ENCODE measurements around the gene PRDM16. TPM values are rescaled to one million over a fixed set of nuclear protein-coding genes. Genes with fewer than 3 reads are reported as not detected.

The PRDM16 gene
- total and polyA plus RNA-seq, 2 experiments from 2014 or later, result 41.8 to 55.8 TPM

DNA sequence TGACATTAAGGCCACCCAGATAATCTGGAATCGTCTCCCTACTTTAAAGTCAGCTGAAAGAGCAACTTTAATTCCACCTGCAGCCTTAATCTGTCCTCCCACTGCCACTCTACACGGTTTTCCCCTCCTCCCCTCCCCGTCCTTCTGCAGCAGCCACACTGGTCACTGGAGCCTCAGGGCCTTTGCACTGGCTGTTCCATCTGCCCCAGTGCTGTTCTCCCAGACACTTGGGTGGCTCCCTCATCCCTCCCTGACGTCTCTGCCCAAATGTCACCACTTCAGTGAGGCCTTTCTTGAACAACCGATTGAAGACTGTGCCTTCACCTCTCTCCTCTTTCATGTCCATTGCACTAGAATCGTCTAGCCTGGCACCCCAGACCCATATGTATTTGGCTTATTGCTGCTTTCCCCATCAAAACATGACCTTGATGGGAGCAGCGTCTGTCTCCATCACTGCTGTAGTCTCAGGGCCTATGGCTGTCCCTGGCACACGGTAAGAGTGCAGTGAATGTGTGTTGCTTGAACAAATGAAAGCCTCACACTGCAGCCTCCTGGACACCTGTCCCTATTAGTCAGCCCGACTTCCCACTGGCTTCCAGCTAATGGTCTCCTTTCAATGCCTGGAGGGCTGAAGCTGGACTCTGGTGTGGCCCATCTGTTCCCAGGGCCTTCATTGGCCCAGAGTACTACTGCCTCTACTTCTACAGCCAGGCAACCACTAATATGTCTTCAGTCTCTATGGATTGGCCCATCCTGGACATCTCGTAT lies 10.6 kb upstream of the PRDM16 start:
- Histone ChIP-seq H3K4me3 (no peak overlapping the region), H3K27ac (no peak overlapping the region), H3K4me1 (ENCODE audit: low read depth) (peaks cover 14% of the 10 kb centered on the region), H3K27me3 (peaks cover 43% of the 10 kb centered on the region), H3K9me3 (ENCODE audit: low read depth) (no peaks in the 10 kb centered on the region), H3K36me3 (no peaks in the 10 kb centered on the region)
- DNase-seq (ENCODE audit: low read depth in 1 of 2, low spot score in 1 of 2), result no peak
- TF ChIP-seq, protein P1, sequence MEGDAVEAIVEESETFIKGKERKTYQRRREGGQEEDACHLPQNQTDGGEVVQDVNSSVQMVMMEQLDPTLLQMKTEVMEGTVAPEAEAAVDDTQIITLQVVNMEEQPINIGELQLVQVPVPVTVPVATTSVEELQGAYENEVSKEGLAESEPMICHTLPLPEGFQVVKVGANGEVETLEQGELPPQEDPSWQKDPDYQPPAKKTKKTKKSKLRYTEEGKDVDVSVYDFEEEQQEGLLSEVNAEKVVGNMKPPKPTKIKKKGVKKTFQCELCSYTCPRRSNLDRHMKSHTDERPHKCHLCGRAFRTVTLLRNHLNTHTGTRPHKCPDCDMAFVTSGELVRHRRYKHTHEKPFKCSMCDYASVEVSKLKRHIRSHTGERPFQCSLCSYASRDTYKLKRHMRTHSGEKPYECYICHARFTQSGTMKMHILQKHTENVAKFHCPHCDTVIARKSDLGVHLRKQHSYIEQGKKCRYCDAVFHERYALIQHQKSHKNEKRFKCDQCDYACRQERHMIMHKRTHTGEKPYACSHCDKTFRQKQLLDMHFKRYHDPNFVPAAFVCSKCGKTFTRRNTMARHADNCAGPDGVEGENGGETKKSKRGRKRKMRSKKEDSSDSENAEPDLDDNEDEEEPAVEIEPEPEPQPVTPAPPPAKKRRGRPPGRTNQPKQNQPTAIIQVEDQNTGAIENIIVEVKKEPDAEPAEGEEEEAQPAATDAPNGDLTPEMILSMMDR (IDR thresholded peaks at IDR 0.05; ENCODE audit: low read depth, low read length), result no peak

DNA sequence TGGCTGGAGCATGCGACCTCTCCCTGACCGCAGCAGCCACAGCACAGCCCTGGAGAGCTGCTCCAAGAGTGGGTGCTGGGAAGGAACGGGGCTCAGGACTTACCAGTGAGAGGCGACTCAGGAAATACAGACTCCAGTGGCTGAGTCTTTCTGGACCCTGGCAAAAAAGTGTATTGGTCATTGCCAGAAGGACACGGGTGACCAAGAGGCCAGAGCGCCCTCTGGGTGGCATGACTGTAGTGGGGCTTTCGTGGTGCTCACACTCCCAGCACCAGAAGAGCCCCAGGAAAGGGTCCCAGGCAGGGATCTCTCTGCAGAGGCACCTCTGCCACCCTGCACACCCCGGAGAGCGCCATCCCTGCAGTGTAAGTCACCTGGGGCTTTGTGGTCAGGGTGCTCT lies 8.9 kb upstream of the PRDM16 start:
- Histone ChIP-seq H3K4me1 (ENCODE audit: low read depth) (peaks cover 26% of the 10 kb centered on the region), H3K9me3 (ENCODE audit: low read depth) (no peaks in the 10 kb centered on the region), H3K27me3 (peaks cover 59% of the 10 kb centered on the region), H3K4me3 (no peak overlapping the region), H3K36me3 (no peaks in the 10 kb centered on the region), H3K27ac (no peak overlapping the region)
- TF ChIP-seq, protein P1 (IDR thresholded peaks at IDR 0.05; ENCODE audit: low read depth, low read length), result no peak
- no peak for DNase-seq (ENCODE audit: low read depth in 1 of 2, low spot score in 1 of 2)

DNA sequence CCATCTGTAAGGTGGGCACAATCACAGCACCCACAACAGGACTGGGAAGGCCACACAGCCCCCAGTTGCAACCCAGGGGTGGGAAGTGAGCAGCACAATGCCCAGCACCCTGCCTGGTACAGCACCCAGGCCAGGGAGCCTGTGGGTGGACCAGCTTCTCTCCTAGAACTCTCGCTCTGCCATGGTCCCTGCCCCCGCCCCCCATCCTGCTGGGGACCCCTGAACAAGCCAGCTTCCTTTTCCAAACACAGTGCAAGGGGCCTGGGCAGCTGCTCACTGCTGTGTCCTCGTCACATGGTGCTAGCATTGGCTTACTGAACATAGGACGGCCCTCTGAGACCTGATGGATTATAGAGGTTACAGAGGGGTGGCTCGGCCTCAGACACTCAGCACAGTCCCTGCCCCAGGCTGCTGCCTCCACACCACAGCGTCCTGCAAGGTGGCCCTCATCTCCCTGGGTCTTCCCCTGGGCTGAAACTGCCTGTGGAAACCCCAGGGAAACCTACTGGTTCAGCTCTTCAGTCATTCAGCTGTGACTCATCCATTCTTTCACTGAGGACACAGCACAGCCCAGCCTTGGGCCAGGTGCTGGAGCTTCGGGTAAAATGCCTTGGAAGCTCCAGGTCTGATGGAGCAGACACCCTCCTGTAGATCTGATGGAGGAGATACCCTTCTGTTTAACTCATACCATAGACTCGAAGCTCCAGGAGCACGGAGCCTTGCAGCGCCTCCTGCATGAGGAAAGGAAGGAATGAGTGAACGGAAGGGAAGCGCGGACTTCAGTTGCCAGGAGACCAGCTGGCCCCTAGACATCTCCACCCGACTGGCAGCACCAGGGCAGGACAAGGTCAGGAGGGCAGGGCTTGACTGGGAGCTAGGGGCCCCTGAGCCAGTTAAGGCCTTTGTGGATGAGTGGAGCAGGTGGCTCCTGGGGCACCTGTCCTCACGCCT lies 8.1 kb upstream of the PRDM16 start:
- no peak for DNase-seq (ENCODE audit: low read depth in 1 of 2, low spot score in 1 of 2)
- TF ChIP-seq, protein P1 (IDR thresholded peaks at IDR 0.05; ENCODE audit: low read depth, low read length), result no peak
- H3K4me3 ChIP-seq, result no peak overlapping the region
- peaks cover 67% of the 10 kb centered on the region for H3K27me3 ChIP-seq
- no peaks in the 10 kb centered on the region for H3K9me3 ChIP-seq (ENCODE audit: low read depth)
- H3K36me3 ChIP-seq, result no peaks in the 10 kb centered on the region
- peaks cover 26% of the 10 kb centered on the region for H3K4me1 ChIP-seq (ENCODE audit: low read depth)
- H3K27ac ChIP-seq, result no peak overlapping the region

DNA sequence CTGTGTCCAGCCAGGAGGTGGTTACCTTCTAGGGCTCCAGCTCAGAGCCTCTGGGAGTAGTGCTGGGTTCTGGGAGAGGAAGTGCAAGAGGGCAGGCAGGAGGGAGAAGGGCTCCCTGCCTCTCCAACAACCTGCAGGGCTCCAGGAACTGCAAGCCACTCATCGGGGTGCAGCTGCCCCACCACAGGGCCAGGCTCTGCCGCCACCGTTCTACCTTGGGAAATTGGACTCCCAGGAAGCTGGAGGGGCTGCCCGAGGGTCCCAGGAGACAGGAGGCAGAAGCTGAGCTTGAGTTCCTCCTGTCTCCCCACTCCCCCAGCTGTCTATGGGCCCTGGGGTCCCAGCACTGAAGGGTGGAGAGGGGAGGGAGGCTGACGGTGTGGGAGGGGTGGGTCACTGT lies 7.4 kb upstream of the PRDM16 start:
- H3K4me3 ChIP-seq, result no peak overlapping the region
- no peaks in the 10 kb centered on the region for H3K36me3 ChIP-seq
- peaks cover 28% of the 10 kb centered on the region for H3K4me1 ChIP-seq (ENCODE audit: low read depth)
- H3K27ac ChIP-seq, result no peak overlapping the region
- no peak for DNase-seq (ENCODE audit: low read depth in 1 of 2, low spot score in 1 of 2)
- H3K9me3 ChIP-seq (ENCODE audit: low read depth), result no peaks in the 10 kb centered on the region
- H3K27me3 ChIP-seq, result peaks cover 71% of the 10 kb centered on the region
- TF ChIP-seq, protein P1 (IDR thresholded peaks at IDR 0.05; ENCODE audit: low read depth, low read length), result no peak

DNA sequence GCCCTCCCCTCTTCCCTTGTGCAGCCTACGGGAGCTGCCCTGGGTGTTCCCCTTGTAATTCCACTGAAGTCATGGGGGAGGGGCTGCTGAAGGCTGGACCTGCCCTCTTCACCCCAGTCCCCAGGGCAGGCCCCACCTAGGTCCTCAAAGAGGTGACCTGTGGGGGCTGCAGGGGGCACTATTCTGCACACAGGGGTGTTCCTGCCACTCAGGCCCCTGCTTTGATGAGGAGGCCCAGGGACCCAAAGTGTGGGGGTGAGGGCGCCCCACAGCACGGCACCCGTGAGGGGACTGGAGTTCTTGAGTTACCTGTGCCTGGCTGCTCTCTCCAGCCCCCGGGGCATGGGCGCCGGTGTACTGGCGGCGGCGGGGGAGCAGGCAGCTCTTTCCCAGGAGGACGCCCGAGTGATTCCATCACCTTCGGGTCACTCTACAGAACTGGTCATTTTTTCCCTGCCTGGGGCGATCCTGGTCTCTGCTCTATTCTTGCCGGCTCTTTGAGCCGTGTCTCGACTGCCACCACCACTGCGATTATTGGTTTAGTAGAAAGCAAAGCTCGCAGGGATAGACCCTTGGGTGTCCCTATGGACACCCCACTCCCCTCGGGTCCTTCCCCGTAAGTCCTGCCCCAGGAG lies 6.9 kb upstream of the PRDM16 start:
- no peak for DNase-seq (ENCODE audit: low read depth in 1 of 2, low spot score in 1 of 2)
- peaks cover 76% of the 10 kb centered on the region for H3K27me3 ChIP-seq
- H3K4me3 ChIP-seq, result no peak overlapping the region
- H3K4me1 ChIP-seq (ENCODE audit: low read depth), result peaks cover 33% of the 10 kb centered on the region
- no peak overlapping the region for H3K27ac ChIP-seq
- H3K9me3 ChIP-seq (ENCODE audit: low read depth), result no peaks in the 10 kb centered on the region
- TF ChIP-seq, protein P1 (IDR thresholded peaks at IDR 0.05; ENCODE audit: low read depth, low read length), result no peak
- no peaks in the 10 kb centered on the region for H3K36me3 ChIP-seq

All from cardiac muscle cell (in vitro differentiated cells and primary cell).